Right lobe of liver (tissue), 4 donors: ENCODE measurements around the gene ZCCHC7.

Experiments
- POLR2A ChIP-seq: fragments of 450-650 bp; IDR thresholded peaks from one replicate; pipeline ENCODE4 v1.6.1; 2017; ENCODE audit warnings: antibody characterized with exemption, mild to moderate bottlenecking
- TF ChIP-seq, protein P1 (sequence below), 4 donors: fragments of 200-600 bp in 3 of 4; fragments of 450-650 bp in 1 of 4; IDR thresholded peaks; one replicate each; pipeline versions ENCODE4 v1.5.1 to v1.8.0; 2016 to 2022; ENCODE audit warnings: antibody characterized with exemption in 4 of 4, mild to moderate bottlenecking in 2 of 4
- donor health status: DM: no; HTN: no; CAD: no.
- donor health status: DM: no; HTN: no; CAD: no.
- donor health status: DM: no; HTN: yes; CAD: no.

- TF ChIP-seq, protein P1, sequence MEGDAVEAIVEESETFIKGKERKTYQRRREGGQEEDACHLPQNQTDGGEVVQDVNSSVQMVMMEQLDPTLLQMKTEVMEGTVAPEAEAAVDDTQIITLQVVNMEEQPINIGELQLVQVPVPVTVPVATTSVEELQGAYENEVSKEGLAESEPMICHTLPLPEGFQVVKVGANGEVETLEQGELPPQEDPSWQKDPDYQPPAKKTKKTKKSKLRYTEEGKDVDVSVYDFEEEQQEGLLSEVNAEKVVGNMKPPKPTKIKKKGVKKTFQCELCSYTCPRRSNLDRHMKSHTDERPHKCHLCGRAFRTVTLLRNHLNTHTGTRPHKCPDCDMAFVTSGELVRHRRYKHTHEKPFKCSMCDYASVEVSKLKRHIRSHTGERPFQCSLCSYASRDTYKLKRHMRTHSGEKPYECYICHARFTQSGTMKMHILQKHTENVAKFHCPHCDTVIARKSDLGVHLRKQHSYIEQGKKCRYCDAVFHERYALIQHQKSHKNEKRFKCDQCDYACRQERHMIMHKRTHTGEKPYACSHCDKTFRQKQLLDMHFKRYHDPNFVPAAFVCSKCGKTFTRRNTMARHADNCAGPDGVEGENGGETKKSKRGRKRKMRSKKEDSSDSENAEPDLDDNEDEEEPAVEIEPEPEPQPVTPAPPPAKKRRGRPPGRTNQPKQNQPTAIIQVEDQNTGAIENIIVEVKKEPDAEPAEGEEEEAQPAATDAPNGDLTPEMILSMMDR (IDR thresholded peaks at IDR 0.05): no peak
- TF ChIP-seq POLR2A: no peak
Observed at GRCh38 chr9:37340961-37341360, 220.6 kb downstream of the ZCCHC7 start.
